Measurements from ENCODE around the gene FSTL3.
"Not testable (repeated sequence)": the region's sequence is repeated elsewhere in the genome, so short reads cannot be mapped to it uniquely, and the experiment has no call there.

FSTL3 gene

DNA sequence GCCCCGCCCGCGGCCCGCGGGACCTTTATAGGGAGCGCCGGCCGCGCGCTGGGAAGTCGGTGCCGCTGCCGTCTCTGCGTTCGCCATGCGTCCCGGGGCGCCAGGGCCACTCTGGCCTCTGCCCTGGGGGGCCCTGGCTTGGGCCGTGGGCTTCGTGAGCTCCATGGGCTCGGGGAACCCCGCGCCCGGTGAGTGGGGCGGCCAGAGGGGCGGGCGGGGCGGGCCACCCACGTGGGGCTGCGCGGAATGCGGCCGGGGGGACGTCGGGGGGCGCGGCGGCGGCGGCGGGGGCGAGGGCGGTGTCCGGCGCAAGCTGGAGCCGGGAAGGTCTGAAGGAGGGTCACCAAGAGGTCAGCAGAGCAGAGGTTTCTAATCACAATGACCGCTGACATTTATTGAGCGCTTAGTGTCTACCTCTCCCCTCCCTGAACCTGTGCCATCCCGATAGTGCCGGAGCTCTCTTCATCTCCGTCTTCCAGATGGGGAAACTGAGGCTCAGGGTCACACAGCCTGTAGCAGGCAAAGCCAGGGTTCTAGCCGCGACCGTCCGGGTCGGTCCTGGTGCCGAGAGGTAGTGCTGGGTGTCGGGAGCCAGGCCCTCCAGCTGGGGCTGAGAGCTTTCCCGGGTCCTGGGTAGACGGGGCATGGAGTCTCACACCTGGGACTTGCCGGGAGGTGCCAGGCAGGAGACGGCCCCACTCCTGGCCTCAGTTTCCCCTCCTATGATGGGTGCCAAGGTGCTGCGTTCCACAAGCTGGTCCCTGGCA lies at the start of gene FSTL3:
Gene FSTL3, plus strand, starts transcription at position 54 of the 767 bp plus-strand sequence. Its CDS starts 32 bp downstream, at position 86.
- ATAC-seq, result no peak

DNA sequence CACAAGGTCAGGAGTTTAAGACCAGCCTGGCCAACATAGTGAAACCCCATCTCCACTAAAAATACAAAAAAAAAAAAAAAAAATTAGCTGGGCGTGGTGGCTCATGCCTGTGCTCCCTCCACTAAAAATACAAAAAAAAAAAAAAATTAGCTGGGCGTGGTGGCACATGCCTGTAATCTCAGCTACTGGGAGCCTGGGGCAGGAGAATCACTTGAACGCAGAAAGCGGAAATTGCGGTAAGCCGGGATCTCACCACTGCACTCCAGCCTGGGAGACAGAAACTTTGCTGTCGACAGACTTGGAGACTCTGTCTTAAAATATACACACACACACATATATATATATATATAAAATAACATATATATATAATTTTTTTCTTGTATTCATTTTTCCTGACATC lies 49.6 kb upstream of the FSTL3 start:
- ATAC-seq, result not testable (repeated sequence)

DNA sequence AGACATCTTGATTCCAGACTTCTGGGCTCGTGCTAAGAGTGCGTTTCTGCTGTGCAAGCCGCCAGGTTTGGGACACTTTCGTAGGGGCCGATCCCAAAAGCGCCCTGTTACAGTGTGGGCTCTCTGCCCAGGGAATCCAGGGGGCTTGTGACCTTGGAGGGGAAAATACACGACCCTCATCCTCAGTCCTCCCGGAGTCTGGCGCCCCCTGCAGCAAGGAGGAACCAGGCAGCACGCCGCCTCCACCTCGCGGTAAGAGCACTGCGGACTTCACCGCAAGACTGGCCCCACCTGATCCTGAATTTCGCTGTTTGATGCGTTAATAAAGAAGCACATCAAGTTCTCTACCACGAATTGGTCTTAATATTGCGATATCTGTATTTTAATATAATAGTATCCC lies 48.0 kb upstream of the FSTL3 start:
- ATAC-seq, result no peak

DNA sequence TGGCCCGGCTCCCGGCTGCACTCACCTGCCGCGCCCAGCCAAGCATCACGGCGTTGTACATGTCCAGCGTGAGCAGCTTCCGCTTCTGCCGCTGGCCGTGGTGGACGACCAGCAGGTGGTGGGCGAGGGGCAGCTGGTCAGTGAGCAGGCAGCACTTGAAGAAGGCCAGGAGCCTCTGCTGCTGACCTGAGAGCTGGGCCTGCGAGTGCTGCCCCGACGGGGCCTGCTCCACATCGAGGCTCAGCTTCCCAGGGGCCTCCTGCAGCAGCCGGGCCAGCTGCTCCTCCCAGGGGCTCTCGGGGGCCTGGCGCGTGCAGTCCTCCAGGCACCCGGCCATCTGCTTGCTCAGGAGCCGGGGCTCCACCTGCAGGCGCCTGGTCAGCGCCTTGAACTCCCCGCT lies 46.7 kb upstream of the FSTL3 start:
- not testable (repeated sequence) for ATAC-seq

DNA sequence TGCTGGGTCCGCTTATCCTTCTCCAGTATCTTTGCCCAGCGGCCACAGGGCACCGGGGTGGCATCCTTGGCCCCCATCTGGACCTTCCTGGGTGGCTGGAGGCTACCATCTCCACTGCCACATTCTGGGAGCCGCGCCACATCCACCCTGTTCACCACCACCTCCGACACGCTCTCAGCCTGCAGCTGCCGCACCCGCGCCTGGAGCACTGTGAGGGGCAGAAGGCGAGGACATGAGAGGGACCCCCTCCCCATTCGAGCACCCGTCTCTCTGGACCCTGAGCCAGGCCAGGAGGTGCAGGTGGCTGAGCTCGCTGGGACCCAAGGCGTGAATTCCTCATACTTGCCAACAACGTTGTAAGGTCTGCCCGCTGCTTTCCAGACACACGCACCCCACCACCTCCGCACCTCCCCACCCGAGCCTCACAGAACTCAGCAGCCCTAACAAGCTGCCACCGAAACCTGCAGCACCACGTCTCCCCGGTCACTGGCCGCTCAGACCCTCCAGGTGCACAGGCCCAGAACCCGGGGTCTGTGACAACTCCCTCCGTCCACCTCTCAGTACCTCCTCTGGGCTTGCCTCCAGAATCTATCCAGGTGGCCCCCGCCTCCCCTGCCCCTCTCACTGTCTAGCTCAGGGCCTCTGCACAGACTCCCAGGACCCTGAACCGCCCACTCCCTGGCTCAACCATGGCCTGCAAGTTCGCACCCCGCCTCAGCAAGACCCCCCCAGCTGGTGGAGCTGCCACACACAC lies 46.1 kb upstream of the FSTL3 start:
- ATAC-seq, result no peak

DNA sequence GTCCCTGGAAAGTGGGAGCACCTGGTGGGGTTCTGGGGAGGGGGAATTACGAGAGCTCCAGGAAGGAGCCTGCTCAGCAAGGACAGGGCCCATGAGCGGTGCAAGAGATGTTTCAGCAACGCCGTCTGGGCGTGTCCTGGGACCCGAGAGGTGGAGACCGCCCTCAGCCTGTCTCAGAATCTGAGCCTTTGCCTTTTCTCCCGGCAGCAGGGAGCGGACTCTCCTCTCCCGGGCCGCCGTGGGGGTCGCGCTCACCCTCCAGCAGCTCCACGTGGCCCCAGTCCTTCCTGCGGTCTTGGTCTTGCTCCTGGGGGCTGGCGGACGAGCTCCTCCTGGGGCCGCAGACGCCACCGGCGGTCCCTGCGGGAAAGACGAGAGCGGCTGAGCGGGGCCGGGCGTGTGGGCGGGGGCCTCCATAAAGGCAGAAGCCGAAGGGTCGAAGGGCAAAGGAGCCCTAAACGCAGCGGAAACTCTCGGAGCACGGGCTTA lies 43.6 kb upstream of the FSTL3 start:
- peak; percentile 22 to 39 for ATAC-seq

DNA sequence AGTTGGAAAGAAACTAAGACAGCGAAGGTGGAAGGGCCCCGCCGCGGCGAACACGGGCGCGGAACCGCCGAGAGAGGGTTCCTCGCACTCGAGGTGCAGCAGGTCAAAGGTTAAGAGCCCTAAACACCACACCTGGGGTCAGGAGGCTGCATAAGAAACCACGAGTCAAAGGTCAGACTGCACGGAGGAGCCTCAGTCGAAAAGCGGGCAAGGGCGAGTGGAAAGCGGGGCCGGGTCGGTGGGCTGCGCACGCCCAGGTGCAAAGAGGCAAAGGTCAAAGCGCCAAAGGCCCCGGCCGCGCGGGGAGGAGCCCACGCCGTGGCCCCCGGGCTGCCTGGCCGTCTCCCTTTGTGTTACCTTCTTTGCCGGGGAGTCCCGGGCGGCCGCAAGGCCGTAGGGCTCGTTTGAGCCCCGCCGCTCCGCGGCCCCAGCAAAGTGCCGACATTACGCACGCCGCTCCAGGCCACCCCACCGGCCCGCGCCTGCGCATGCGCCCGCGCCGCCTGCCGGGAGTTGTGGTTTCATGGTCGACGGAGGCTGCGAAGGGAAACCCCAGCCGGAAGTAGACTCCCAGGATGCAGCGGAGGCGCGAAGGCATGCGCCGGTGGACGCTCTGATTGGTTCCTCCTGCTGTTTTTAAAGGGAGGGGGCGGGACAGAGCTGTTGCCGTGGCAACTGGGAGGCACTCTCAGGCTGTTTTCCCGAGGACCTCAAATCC lies 43.0 kb upstream of the FSTL3 start, which contains the start of gene POLRMT:
Gene POLRMT, minus strand, starts transcription at position 470 of the 718 bp plus-strand sequence. Its CDS starts 25 bp downstream, at position 445.
- ATAC-seq, result peak; percentile 94 to 98

DNA sequence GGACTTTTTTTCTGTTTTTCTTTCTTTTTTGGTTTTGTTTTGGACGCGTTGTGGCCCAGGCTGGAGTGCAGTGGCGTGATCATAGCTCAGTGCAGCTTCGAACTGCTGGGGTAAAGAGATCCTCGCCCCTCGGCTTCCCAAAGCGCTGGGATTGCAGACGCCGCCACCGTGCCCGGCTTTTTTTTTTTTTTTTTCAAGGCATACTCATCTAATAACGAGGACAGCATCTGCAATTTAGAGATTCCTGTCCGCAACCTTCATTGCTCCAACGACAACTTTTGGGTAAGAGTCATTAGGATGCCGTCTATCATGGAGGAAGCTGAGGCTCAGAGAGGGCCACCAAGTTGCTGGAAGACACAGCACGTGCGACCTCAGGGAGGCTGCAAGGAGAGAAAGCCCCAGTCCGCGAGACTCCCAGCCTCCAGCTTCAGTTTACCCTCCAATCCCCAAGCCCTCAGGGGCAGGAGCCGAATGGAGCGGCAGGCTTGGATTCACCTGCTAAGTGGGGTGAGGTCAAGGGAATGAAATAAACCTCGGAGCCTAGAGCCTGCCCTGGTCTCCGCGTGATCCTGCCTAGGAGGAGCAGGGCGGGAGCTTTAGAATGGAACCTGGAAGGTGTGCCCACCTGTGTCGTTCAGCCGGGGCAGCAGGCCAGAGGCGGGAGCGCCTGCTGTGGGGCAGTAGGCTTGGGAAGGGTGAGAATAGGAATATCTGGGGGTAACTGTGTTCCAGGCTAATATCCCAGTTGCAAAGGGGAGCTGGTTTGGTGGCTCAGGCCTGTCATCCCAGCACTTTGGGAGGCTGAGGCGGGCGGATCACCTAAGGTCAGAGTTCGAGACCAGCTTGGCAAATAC lies 42.2 kb upstream of the FSTL3 start:
- no peak for ATAC-seq

DNA sequence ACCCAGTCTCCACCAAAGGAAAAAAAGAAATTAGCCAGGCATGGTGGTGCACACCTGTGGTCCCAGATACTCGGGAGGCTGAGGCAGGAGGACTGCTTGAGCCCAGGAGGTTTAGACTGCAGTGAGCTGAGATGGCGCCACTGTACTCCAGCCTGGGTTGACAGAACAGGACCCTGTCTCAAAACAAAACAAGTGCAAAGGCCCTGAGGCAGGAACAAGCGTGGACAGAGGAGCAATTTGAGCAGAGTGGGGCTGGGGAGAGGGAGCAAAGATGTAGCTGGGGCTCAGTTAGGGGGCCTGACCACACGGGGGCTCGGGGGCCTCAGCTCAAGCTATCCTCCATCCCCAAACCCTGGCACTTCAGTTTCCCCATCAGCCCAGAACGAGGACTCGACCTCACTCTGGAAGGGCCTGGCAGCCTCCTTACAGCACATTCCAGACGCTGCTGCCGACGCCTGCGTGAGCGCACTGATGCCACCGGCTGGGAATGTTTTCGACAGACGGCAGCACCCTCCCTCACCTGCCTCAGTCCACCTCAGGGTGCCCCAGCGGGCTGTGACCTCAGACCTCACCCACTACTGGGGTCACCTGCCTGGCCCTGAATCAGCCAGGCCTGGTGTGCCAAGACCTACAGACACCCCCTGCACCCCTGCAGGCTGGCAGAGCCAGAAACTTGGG lies 41.1 kb upstream of the FSTL3 start:
- no peak for ATAC-seq

DNA sequence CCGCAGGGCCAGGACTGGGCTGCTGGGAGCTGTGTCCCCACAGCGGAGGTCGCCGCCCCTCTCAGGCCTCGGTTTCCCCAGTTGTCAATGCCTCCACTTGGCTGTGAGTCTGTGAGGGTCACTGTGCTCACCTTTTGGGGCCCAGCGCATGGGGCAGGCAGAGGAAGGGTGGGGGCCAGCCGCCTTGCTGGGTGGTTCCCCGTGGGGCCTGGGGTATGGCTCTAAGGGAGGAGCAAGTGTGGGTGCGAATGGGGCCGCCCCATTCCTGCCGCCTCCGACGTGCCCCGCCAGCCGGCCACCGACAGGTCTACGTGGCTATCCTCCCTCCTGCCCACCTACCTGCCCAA lies 37.3 kb upstream of the FSTL3 start:
- no peak for ATAC-seq

DNA sequence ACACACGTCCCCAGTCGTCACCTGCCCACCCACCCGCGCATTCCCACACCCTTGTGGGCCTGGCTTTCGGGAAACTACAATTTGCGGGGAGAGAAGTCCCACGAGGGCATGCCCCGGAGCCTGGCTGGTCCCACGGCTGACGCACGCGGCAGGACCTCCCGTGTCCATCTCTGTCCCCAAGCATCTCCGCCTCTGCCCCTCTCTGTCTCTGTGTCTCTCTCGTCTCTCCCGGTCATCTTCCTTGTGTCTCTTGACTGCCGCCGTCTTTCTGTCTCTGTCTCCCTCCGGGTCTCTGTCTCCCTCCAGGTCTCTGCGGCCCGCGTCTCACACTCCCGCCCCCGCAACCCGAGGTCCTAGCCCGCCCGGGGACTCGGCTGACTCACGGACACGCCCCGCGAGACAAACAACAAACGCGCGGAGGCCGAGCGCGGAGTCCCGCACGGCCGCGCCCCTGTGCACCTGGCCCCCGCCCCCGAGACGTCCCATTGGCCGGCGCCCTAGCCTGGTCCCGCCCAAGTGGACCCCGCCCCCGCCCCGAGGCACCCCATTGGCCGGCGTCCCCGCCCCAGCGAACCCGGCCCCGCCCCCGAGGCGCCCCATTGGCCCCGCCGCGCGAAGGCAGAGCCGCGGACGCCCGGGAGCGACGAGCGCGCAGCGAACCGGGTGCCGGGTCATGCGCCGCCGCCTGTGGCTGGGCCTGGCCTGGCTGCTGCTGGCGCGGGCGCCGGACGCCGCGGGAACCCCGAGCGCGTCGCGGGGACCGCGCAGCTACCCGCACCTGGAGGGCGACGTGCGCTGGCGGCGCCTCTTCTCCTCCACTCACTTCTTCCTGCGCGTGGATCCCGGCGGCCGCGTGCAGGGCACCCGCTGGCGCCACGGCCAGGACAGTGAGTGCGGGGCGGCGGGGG lies 36.7 kb upstream of the FSTL3 start, which contains the start of gene FGF22:
Gene FGF22, plus strand, starts transcription at position 627 of the 908 bp plus-strand sequence. Its CDS starts 47 bp downstream, at position 674.
- peak; percentile 93 to 94 for ATAC-seq

DNA sequence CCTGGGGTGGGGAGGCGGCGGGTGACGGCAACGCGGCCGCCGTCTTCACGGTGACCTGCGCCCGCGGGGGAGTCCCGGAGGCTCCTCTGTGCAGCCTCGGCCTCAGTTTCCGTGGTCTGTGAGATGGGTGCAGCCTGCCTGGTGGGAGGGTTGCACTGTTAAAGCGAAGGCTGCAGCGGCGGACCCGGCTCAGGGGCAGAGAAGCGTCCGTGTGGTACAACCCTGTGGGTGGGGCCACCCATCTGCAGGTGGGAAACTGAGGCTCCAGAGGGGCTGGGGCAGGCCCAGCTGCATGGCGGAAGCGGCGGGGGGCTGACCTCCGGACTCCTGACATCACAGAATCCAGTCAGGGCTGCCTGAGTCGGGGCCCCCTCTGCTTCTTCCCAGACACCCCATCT lies 36.0 kb upstream of the FSTL3 start:
- ATAC-seq, result no peak

DNA sequence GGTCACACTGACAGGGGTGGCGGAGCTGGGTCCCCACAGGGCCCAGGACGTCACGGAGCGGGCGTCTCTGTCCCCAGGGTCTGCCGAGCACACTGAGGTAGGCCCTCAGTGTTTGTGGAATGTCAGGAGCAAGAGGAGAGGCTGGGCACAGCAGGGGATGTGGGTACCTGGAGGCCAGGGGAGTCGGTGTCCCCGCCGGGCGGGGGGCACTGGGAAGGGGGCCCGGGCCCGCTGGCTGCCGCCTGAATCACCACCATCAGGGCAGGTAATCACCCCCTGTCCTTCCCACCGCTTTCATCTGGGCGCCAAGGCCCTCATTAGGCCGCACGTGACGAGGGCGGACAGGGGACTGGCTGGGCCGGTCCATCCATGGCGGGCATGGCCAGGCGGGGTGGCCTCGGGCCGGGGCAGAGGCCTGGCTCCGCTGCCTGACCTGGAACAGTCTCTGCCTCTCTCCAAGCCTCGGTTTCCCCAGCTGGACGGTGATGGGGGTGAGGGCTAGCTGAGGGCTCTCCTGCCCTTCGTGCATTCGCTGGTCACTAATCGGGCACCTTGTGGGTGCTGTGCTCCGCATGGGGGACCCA lies 35.5 kb upstream of the FSTL3 start:
- ATAC-seq, result no peak

DNA sequence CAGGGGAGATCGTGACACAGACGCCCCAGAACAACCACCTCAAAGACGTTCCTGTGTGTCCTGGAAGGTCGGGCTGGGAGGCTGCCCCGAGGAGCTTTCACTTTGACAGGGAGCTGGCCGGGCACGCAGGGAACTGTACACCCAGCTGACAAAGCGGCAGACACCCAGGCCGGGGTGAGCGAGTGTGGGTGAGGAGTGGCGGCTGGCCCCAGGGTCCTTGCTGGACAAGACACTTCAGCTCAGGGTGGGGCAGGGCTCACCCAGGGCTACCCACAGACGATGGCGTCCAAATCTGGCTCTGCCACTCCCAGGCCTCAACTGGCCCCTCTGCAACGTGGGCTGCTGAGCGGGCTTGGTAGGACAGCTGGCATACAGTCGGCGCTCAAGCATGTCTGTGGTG lies 34.5 kb upstream of the FSTL3 start:
- ATAC-seq, result no peak

DNA sequence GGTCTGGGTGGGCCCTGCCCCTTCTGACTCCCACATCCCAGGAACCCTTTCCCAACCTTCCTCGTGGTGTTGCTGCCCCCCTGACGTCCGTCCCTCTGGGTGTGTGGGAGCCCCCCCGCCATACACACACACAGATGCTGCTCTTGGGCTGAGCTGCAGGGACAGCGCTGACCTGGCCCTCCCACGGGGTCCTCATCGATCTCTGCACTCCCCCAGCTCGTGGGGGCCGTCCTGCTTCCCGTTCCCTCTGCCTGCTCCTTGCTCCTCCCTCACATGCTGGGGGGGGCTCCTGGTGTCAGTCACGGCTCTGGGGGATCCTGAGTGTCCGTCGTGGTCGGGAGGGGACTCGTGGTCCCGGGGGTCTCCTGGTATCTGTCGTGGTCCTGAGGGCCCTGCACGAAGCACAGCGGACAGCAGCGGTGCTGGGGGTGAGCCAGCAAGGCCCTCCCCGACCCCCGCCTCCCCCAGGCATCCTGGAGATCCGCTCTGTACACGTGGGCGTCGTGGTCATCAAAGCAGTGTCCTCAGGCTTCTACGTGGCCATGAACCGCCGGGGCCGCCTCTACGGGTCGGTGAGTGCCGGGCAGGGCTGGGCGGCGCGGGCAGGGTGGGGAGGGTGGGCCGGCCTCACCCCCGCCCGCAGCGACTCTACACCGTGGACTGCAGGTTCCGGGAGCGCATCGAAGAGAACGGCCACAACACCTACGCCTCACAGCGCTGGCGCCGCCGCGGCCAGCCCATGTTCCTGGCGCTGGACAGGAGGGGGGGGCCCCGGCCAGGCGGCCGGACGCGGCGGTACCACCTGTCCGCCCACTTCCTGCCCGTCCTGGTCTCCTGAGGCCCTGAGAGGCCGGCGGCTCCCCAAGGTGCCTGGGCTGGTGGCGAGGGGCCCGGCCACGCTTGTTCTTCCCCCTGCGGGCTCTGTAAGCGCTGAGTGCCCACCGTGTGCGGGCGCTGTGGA lies 33.1 kb upstream of the FSTL3 start:
- no peak for ATAC-seq

DNA sequence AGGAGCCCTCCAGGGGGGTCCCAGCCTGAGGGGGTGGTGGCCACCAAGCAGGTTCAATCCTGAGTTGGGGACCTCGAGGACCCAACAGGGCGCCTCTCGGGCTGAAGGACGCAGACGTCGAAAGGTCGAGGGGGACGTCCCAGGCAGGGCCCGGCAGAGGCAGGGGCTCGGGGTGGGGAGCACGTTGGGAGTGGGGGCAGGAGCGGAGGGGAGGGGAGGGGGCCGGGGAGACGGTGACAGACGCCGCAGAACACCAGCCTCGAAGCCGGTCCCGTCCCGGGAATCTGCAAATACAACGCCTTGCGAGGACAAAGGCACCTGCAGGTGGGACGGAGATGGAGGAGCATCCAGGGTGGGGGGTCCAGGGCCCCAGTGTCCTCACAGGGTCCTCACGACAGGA lies 32.5 kb upstream of the FSTL3 start:
- ATAC-seq, result no peak

DNA sequence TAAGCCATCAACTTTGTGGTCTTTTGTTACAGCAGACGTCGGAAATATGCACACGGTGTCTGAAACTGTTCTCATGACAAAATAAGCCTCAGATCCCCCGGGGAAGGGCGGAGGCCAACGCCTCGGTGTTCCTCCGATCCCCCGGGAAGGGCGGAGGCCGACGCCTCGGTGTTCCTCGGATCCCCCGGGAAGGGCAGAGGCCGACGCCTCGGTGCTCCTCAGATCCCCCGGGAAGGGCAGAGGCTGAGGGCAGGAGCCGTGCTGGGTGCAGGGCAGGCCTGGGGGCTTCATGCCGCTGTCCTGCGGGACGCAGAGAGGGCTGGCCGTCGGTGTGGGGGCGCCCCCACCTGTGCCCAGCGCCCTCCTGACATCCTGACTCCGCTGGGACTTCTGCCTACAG lies 31.8 kb upstream of the FSTL3 start:
- ATAC-seq, result no peak

DNA sequence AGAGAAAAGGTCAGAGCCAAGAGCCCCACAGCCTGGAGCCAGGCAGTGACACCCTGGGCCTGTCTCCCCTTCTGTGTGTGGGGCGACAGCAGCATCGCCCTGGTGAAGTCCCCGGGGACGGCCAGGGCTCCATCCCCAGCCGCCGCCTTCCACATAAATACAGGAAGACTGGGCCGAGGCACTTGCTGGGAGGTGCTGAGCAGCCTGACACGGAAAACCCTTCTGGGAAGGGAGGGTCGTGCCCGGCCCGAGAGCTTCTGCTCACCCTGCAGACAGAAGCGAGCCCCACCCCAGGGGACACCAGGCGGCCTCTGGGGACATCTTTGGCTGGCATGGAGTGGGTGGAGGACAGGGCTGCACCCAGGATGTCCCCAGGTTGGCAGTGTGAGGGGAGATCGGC lies 31.4 kb upstream of the FSTL3 start:
- ATAC-seq, result no peak
